Measurements from ENCODE around the gene ZBTB22. TPM values are rescaled to one million over a fixed set of nuclear protein-coding genes. Genes with fewer than 3 reads are reported as not detected.
A peak's percentile ranks its signal among the peaks of the same experiment; 100 is the strongest.

ZBTB22 gene
- total RNA-seq, 1 donor from 2014 or later, result 7.7 TPM

DNA sequence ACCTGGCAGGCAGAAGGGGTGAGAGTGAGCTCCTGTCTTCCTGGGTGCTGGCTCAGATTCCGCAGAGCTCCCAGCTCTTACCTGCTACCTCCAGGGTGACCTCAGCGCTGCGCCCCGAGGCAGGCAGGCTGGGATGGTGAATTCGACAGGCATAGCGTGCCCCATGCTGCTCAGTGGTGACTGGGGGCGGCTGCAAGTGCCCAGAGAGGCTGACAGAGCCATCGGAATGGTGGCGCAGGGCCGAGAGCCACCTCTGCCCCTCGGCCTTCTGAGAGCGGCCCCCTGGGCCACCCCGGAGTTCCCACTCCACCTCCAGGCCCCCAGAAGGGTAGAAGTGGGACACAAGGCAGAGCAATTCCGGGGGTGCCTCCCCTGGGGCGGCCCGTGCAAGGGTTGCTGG, 13.3 kb downstream of the ZBTB22 start:
- DNase-seq (ENCODE audit: low spot score) (no peak), ATAC-seq (no peak)

DNA sequence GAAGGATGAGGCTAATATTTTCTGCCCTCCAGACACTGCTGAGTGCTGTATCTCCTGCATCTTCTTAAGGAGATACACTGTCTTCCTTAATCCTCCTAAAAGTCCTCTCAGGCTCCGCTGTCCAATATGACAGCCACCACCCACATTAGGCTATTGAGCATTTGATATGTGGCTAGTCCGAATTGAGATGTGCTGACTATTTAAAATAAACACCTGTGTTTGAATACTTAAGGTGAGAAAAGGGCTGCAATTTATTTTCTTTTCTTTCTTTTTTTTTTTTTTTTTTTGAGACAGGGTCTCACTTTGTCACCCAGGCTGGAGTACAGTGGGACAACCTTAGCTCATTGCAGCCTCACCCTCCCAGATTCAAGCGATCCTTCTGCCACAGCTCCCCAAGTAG, 15.7 kb downstream of the ZBTB22 start:
- no peak for DNase-seq (ENCODE audit: low spot score)

DNA sequence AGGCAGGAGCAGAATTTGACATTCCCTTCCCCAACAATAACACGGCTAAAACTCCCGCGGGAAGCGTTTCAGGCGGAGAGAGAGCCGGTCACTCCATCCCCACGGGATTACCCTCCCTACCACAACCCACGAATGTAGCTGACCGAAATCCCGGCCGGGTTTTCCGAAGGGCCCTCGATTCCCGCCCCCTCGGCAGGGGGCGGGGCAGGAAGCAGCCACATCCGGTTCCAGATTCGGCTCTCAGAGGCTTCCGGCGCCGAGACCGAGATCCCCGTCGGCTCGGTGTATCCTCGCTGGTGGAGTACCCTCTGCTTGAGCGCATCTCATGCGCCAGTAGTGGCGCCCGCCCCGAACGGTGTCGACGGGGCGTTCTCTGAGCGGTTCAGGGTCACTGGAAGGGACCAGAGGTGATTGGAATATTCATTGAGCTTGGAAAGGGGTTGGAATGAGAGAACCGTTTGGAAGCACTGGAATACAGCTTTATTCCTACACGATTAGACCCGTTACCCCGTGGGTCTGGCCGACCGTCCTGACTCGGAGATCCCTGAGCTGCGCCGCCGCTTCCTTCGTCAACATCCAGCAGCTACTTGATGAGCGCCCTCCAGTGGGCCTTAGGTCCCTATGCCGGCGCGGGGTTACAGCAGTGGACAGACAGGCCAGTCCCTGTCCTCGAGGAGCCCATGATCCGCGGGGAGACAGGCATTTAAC, 18.2 kb downstream of the ZBTB22 start:
- DNase-seq (ENCODE audit: low spot score) (peak; percentile 93), ATAC-seq (peak; percentile 80)

More for the DNA sequence above, 15.7 kb downstream of the ZBTB22 start:
- ATAC-seq, result no peak

DNA sequence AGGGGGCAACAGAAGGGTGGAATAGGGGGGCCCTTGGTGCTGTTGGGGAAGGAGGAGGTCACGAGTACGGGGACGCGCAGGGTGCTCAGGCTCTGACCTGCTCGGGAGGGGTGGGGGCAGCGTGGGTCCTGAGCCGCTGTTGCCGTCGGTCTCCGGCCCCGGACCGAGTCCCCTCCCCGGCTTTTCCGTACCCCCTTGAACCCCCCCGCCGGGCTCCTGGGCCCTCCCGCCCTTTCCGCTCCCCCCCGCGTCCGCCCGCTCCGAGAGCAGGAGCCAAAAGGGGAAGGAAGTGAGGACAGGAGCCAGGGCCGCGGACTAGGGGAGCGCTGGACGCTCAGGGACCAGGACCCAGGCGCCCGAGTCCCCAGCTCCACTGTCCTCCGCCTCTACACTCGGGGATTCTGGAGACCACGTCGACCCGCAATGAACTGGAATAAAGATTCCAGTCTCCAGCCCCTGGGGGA, 18.7 kb downstream of the ZBTB22 start, which contains the start of gene RGL2:
RGL2 (minus strand) TSS at position 170 of the 464 bp plus-strand sequence. CDS start 332 bp downstream, outside the sequence.
- peak; percentile 55 for ATAC-seq
- DNase-seq (ENCODE audit: low spot score), result peak; percentile 80

DNA sequence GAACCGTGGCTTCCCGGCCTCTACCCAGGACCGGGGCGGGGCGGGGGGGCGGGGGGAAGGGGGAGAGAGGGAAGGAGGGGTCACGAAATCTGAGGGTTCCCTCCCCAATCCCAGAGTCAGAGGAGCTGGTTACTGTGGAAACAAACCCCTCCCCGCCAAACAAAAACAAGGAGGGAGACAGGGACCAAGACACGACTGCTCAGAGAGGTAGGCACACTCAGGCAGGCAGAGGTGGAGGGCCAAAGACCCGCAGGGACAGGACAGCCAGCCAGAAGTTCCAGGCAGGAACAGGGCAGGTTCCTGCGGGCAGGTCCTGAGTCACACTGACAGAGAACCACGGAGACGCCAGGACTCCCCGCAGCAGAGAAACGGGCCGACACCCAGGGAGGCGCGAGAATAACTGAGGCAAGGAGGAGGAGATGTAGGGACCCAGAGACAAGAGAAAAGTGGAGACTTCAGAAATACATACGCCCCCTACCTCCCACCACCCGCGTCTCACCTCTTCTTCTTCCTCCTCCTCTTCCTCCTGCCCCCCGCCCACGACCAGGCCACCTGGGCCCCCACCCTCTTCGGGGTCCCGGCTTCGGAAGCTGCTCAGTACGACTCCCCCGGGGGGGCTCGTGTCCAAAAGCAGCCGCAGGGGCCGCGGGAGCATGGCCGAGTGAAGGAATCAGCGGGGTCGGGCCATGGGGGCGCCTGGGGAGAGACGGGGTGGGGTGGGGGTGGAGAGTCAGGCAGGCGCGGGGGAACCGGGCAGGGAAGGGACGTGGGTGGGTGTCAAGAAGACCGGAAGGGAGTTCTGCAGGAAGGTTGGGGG, 19.4 kb downstream of the ZBTB22 start:
- peak; percentile 61 for ATAC-seq
- DNase-seq (ENCODE audit: low spot score), result peak; percentile 83

DNA sequence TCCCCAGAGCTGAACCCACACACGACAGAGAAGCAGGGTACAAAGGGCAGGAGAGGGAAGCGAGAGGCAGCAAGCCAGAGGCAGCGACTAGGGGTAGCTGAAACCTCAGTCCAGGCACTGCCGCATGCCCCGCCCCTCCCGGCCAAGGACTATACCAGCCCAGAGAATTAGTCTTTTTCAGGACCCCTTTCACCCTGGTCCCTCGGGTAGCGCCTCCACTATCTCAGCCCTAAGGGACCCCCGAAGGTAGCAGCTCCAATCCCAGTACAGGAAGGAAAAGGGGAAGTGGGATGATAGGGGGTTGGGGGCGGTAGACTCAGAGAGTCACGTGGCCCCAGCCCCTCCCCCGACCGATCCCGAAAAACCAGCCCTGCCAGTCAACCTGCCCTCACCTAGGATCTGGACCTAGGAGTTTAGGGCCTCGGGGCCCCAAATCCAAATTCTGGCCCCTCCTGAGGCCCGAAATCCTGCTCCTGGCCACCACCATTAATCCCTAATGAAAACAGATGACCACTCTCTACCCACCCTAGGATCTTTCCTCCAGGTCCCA, 20.1 kb downstream of the ZBTB22 start:
- peak; percentile 73 for DNase-seq (ENCODE audit: low spot score)

DNA sequence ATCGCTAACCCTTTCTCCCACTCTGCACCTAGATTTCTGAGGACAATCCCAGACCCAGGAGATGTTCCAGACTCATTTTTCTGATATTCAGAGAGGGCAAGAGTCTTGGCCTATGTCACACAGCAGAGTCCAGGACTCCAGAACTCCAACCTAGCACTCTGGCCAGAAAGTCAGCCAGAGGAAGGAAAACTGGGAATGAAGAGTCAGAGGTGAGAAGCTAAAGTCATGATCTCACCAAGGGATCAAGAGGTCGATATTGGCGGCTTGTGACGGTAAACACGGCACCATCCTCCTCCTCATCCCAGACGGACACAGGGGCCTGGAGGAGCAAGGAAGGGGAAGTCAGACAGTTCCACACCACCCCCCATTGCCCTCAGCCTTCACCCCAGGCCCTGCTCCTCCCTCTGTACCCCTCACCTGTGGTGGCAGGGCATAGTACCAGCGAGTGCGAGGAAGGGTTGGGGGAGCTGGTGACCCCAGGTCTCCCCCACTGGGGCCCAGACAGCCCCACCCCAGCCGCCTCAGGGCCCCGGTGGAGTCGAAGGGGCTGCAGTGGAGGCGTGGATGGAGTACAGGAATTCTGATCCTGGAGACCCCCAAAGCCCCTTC, 20.6 kb downstream of the ZBTB22 start:
- ATAC-seq, result no peak
- DNase-seq (ENCODE audit: low spot score), result no peak

More for the DNA sequence above, 20.1 kb downstream of the ZBTB22 start:
- peak; percentile 41 for ATAC-seq

DNA sequence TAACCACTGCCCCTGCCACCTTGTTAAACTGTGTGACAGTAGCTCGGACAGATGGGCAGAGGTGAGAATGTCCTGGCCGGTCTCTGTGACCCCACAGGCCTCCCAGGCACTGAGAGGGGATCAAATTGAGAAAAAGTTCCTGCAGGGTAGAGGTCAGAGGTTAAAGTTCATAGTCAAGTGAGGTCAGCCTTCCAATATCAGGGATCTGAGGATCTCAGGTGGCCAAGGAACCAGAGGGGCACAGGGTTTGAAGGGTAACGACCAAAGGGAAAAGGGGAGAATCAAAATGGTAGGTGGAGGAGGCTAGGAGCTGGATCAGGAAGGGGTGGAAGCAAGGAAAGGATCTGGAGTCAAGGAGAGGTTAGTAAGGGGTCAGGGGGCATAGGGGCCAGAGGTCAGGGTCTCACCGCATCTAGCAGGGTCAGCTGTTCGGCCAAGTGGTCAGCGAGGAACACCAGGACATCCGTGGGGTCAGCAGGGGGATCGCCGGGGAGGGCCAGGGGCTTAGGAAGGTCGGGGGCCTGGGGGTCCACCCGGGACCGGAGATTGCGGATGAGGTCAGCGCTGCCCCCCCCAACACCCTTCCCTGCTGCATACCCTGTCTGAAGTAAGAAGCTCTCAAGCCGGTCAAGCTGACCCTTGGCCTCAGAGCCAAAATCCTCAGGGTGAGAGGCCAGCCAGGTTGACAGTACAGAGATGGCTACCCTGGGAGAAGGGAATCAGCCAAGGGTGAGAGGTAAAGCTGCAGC, 21.7 kb downstream of the ZBTB22 start:
- DNase-seq (ENCODE audit: low spot score), result no peak
- ATAC-seq, result no peak

DNA sequence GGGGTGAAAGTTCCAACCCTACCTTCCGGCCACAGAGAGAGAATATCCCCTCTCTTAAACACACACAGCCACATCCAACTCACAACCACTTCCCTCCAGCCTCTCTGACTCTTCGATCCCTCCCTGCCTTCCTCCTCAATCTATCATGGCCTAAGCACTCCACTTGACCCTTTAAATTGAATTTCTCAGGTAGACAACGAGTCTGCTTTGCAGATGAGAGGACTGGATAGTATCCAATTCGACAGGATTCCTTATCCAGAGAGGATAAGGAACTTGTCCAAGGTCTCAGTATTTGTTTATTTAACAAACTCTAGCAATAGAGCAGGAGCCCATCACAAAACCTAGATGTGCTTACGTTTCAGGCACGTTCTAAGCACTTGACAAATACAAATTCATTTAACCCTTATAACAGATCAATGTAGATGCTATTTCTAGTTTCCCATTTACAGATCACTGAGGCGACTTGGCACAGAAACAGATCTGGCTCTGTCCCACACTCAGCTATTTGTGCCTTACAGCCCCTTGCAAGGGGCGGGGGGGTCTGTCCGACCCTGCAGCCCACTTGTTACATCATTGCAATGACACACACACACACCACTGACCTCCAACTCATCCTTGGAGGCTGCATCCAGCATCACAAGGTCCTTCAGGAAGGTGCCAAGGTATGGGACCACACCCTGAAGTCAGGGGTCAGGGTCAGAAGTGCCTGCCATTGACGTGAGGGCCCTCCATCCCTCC, 23.3 kb downstream of the ZBTB22 start:
- DNase-seq (ENCODE audit: low spot score) (no peak), ATAC-seq (no peak)

DNA sequence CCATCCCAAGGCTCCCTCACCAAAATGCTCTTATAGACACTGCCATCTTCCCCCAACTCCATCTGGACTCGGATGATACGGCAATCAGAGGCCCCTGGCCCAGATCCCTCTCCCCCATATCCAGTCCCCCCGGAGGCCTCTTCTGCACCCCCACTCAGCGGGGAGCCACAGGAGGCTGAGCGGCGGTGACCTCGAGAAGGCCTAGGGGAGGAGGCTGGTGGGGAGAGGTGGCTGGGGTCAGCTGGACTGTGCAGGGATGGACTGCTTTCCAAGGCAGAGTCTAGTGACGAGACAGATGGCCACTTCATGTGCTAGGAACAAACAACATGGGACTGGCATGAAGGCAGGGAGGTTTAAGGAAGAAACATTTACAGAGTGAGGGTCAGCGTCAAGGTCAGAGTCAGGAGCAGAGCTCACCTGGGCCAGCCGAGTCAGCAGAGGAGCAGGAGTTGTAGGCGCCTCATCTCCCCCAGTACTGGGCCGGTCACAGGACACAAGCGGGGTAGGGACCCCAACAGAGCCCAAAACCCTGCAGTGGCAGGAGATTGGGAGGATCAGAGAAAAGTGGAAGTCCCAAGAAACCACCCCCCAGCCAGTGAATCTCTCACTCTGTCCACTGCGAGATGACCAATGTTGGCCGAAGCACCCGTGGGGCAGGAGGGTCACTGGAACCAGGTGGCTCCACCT, 24.4 kb downstream of the ZBTB22 start:
- ATAC-seq, result no peak

DNA sequence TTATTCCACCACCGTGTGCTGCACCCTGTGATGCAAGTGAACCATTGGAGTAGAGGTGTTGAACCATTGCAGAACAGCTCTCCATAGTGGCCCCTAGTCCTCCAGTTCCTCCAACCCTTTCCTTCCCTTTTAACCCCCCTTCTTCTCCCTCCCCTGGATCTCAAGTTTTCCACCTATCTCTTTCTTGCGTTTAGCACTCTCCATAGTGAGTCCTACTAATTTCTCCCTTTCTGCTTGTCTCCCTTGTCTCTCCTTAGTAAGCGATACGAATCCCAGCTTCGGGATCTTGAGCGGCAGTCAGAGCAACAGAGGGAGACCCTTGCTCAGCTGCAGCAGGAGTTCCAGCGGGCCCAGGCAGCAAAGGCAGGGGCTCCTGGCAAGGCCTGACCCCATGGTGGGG, 27.1 kb downstream of the ZBTB22 start:
- no peak for DNase-seq (ENCODE audit: low spot score)

More for the DNA sequence above, 24.4 kb downstream of the ZBTB22 start:
- no peak for DNase-seq (ENCODE audit: low spot score)

DNA sequence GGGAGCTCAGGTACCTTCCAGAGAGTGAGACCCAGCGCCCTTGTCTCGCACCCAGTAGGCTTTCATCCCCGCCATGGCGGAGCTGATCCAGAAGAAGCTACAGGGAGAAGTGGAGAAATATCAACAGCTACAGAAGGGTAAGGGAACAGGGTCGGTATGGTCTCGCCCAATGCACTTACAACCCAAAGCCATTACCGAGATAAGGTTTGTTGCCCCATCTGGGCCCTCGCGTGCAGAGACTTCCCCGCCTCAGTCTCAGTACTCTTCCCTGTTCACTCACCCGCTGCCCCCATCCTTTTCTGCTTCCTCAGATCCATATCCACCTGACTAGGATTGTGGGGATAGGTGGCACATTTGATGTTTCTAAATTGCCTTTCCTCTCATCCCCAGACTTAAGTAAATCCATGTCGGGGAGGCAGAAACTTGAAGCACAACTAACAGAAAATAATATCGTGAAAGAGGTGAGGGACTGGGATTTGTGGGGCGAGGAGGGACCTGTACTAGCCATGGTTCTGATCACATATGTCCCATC, 27.7 kb downstream of the ZBTB22 start:
- ATAC-seq (peak; percentile 15), DNase-seq (ENCODE audit: low spot score) (no peak)

More for the DNA sequence above, 27.1 kb downstream of the ZBTB22 start:
- no peak for ATAC-seq

DNA sequence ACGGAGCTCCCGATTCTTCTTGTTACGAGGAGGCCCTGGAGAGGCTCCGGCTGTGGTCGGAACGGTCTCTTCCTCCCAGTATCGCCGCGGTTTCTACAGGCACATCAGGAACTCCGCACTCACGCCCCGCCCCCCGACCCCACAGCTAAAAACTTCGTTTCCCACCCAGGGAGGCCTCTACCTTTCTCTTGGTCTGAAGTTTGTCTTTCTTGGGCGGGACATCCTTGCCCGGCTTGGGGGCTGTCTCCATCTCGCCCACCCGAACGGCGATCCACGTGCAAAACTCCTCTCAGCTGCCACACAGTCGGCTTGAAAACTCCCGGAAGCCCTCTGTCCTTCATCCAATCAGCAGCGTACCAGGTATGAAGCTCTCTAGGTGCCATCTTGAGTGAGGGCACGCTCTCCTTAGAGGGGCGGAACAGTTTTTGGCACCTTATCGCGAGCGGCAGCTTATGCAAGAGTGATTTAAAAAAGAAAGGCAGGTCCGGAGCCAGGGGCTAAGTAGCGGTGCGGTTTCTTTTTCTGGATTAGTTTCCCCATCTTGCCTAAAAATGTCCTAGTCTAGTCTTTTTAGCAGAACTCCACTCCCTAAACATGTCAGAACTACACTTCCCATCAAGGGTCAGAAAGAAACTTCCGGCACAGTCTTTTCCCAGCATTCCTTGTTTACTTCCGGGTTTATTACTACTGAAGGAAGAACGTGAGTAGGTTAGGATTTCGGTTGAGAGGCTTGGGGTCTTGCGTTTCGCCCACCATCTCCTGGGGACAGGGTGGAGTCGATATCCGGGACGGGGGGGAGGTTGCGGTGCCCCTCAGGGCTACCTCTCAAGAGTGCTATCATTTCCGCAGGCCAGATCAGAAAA, 28.4 kb downstream of the ZBTB22 start, which contains the start of the genes PFDN6 and WDR46:
PFDN6 (plus strand) TSS at position 681 of the 863 bp plus-strand sequence. CDS start 256 bp downstream, outside the sequence.
WDR46 (minus strand) TSS at position 319 of the 863 bp plus-strand sequence; CDS start at position 250, 69 bp downstream.
- ATAC-seq, result peak; percentile 96

DNA sequence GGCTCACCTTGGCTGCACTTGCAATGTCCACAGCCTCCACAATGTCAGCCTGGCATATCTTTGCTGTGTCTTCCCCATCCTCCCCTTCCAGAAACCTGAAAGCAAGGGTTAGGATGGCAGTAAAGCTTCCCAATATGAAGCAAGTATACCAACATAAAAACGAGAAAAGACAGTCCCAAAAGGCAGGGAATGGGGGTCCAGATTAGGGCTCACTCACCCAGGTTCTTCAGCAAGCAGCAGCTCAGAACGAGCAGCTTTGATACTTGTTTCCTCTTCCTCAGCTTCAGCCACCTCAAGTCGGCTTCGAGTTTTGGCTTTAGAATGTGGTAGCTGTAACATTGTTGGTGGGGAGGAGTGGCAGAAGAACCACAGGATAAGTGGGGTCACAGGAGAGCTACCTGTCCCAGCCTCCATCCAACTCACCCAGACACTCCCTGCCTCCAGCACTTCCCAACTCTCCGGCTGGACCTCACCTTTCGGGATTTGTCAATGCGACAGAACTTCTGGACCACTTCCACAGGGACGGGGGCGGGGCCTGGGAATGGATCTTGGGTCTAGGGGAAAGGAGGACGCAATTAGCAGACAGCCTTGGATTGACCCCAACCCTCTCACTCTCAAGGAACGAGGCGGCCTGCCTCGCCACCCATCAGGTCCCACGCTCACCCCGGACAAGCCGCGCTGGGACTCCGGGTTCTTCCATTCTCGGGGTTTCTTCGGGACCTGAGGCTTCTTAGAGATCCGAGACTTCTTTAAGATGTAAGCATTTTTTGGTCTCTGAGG, 29.2 kb downstream of the ZBTB22 start:
- DNase-seq (ENCODE audit: low spot score), result no peak
- ATAC-seq, result no peak

More for the DNA sequence above, 28.4 kb downstream of the ZBTB22 start, which contains the start of the genes PFDN6 and WDR46:
- DNase-seq (ENCODE audit: low spot score), result peak; percentile 86

DNA sequence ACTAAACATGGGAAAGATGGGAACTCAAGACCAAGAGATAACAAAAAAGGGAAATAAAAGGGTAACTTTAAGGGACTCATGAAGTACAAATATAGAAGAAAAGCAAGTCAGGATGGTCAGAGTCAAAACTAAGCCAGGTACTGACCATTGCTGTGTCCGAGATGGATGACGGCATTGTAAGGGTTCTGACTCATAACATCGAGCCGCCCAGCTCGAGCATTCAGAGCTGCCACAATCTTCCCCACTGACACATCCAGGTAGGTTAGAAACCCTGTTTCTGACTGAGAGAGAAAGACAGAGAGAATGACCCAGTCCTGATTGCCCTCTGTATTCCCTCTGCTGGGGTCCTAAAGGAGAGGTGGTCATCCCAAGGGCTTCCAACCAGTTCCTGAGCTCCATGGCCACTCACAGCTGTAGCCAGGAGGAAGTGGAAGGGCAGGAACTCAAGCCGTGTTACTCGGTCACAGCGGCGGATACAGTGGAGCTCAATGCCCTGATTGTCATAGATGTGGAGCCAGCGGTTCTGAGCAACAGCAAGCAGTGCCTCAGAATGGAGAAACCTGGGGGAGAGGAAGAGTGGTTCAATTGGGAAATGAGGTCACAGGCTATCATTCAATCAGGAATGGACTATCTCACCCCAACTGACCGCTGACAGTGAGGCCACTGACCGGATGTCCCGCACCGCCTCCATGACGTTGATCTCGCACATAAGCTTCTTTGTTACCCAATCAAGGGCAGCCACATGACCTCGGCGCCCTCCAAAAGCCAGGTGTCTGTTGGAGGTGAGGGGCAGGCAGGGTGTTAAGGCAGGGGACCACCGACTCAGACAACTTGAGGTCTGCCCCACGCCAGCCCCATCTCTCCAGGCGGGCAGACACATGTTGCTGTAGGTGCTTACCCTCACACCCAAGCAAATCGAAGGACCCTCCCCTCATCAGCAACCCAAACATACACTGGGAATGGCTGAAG, 30.3 kb downstream of the ZBTB22 start:
- no peak for ATAC-seq

More for the DNA sequence above, 30.3 kb downstream of the ZBTB22 start:
- no peak for DNase-seq (ENCODE audit: low spot score)
